H9 (cell line): ENCODE measurements around the gene MEGF9. TPM values are rescaled to one million over a fixed set of nuclear protein-coding genes. Genes with fewer than 3 reads are reported as not detected.

ENCODE experiments used
- DNase-seq: peaks from one replicate; pipeline ENCODE4 v3.0.0-alpha.2; 2017
- H2AFZ ChIP-seq: one replicate; pipeline ENCODE4 v1.6.1; 2013; ENCODE audit warnings: mild to moderate bottlenecking, low read length, control low read depth, moderate library complexity
- H2AK5ac ChIP-seq: 2 replicates; pipeline ENCODE4 v1.6.1; 2013; ENCODE audit warnings: low read length, control low read depth, mixed read lengths; ENCODE audit not compliant: insufficient read length
- H2BK120ac ChIP-seq: one replicate; pipeline ENCODE4 v1.6.1; 2013; ENCODE audit warnings: low read depth, mild to moderate bottlenecking, low read length, control low read depth, inconsistent platforms; ENCODE audit not compliant: poor library complexity, severe bottlenecking
- H2BK12ac ChIP-seq: 2 replicates; pipeline ENCODE4 v1.6.1; 2013; ENCODE audit warnings: low read length, control low read depth, mixed read lengths, low read depth; ENCODE audit not compliant: insufficient read length
- H2BK15ac ChIP-seq: 2 replicates; pipeline ENCODE4 v1.6.1; 2013; ENCODE audit warnings: low read depth, low read length, control low read depth
- H2BK20ac ChIP-seq: one replicate; pipeline ENCODE4 v1.6.1; 2013; ENCODE audit warnings: low read depth, mild to moderate bottlenecking, low read length, control low read depth, inconsistent platforms; ENCODE audit not compliant: poor library complexity, severe bottlenecking
- H2BK5ac ChIP-seq: 2 replicates; pipeline ENCODE4 v1.6.1; 2013; ENCODE audit warnings: low read length, control low read depth, mixed read lengths; ENCODE audit not compliant: insufficient read length
- H3K14ac ChIP-seq: 2 replicates; pipeline ENCODE4 v1.6.1; 2013; ENCODE audit warnings: low read length, control low read depth; ENCODE audit not compliant: insufficient read depth
- H3K18ac ChIP-seq: 2 replicates; pipeline ENCODE4 v1.6.1; 2013; ENCODE audit warnings: low read depth, mild to moderate bottlenecking, mixed read lengths, low read length, control low read depth; ENCODE audit not compliant: insufficient read length
- H3K23ac ChIP-seq: 2 replicates; pipeline ENCODE4 v1.6.1; 2013; ENCODE audit warnings: low read length, control low read depth, mixed read lengths, low read depth; ENCODE audit not compliant: insufficient read length
- H3K23me2 ChIP-seq: 2 replicates; pipeline ENCODE4 v1.6.1; 2013; ENCODE audit warnings: low read depth, mild to moderate bottlenecking, mixed read lengths, low read length, control low read depth; ENCODE audit not compliant: insufficient read length, poor library complexity, severe bottlenecking
- H3K27ac ChIP-seq: 2 replicates; pipeline ENCODE4 v1.5.1; 2013; ENCODE audit warnings: low read length, control low read depth, mixed read lengths, low read depth; ENCODE audit not compliant: insufficient read length
- H3K27me3 ChIP-seq: 2 replicates; pipeline ENCODE4 v1.6.1; 2013; ENCODE audit warnings: low read length, control low read depth, inconsistent platforms; ENCODE audit not compliant: insufficient read depth
- H3K4ac ChIP-seq: 2 replicates; pipeline ENCODE4 v1.6.1; 2013; ENCODE audit warnings: low read depth, mild to moderate bottlenecking, control low read depth, inconsistent platforms, low read length, moderate library complexity
- H3K4me1 ChIP-seq: 2 replicates; pipeline ENCODE4 v1.6.1; 2013; ENCODE audit warnings: low read length, control low read depth, inconsistent platforms; ENCODE audit not compliant: insufficient read depth
- H3K4me2 ChIP-seq: 2 replicates; pipeline ENCODE4 v1.6.1; 2013; ENCODE audit warnings: low read length, control low read depth, mixed read lengths; ENCODE audit not compliant: insufficient read length, insufficient read depth
- H3K56ac ChIP-seq: 2 replicates; pipeline ENCODE4 v1.6.1; 2013; ENCODE audit warnings: low read depth, mild to moderate bottlenecking, mixed read lengths, low read length, control low read depth; ENCODE audit not compliant: insufficient read length
- H3K79me1 ChIP-seq: 2 replicates; pipeline ENCODE4 v1.6.1; 2013; ENCODE audit warnings: low read depth, mild to moderate bottlenecking, moderate library complexity, low read length, control low read depth, inconsistent platforms; ENCODE audit not compliant: insufficient read depth, poor library complexity, severe bottlenecking
- H3K79me2 ChIP-seq: 2 replicates; pipeline ENCODE4 v1.6.1; 2013; ENCODE audit warnings: low read length, control low read depth, inconsistent platforms; ENCODE audit not compliant: insufficient read depth
- H3K9ac ChIP-seq: 2 replicates; pipeline ENCODE4 v1.6.1; 2013; ENCODE audit warnings: low read length, control low read depth, mixed read lengths; ENCODE audit not compliant: insufficient read length; ENCODE audit errors: extremely low read depth
- H3K9me3 ChIP-seq: one replicate; pipeline ENCODE4 v1.6.1; 2013; ENCODE audit warnings: low read depth, low read length, inconsistent platforms; ENCODE audit not compliant: control insufficient read depth
- H3T11ph ChIP-seq: one replicate; pipeline ENCODE4 v1.6.1; 2013; ENCODE audit warnings: mild to moderate bottlenecking, low read length, control low read depth, inconsistent platforms
- H4K20me1 ChIP-seq: one replicate; pipeline ENCODE4 v1.6.1; 2013; ENCODE audit not compliant: control insufficient read depth, insufficient read length, insufficient read depth
- H4K5ac ChIP-seq: 2 replicates; pipeline ENCODE4 v1.6.1; 2013; ENCODE audit warnings: low read depth, mild to moderate bottlenecking, mixed read lengths, low read length, control low read depth; ENCODE audit not compliant: insufficient read length
- H4K8ac ChIP-seq: replicated peaks from 2 replicates; pipeline ENCODE4 v1.6.1; 2013; ENCODE audit warnings: low read length, control low read depth, mixed read lengths, low read depth; ENCODE audit not compliant: insufficient read length
- H4K91ac ChIP-seq: 2 replicates; pipeline ENCODE4 v1.6.1; 2013; ENCODE audit warnings: low read depth, mild to moderate bottlenecking, moderate library complexity, mixed read lengths, low read length, control low read depth; ENCODE audit not compliant: insufficient read length
- H3K27ac Mint-ChIP-seq, 3 experiments: 2 replicates in 2 of 3; 3 replicates in 1 of 3; pipeline ENCODE4 v1.8.0; 2020 to 2021; ENCODE audit warnings: mixed read lengths in 3 of 3, mild to moderate bottlenecking in 1 of 3, moderate library complexity in 1 of 3
- H3K27me3 Mint-ChIP-seq: 2 replicates; pipeline ENCODE4 v1.8.0; 2021; ENCODE audit warnings: low read depth, mild to moderate bottlenecking, moderate library complexity, mixed read lengths
- H3K36me3 Mint-ChIP-seq, 3 experiments: 2 replicates in 2 of 3; 3 replicates in 1 of 3; pipeline ENCODE4 v1.8.0; 2020 to 2021; ENCODE audit warnings: low read depth in 3 of 3, mixed read lengths in 3 of 3; ENCODE audit not compliant: insufficient read depth in 1 of 3
- H3K4me1 Mint-ChIP-seq, 2 experiments: 2 replicates each; pipeline ENCODE4 v1.8.0; 2020; ENCODE audit warnings: mixed read lengths in 2 of 2
- H3K4me3 Mint-ChIP-seq, 2 experiments: 2 replicates in 1 of 2; 3 replicates in 1 of 2; pipeline ENCODE4 v1.8.0; 2020 to 2021; ENCODE audit warnings: mild to moderate bottlenecking in 2 of 2, mixed read lengths in 2 of 2, moderate library complexity in 1 of 2
- H3K9me3 Mint-ChIP-seq, 2 experiments: 2 replicates in 1 of 2; 3 replicates in 1 of 2; pipeline ENCODE4 v1.8.0; 2020; ENCODE audit warnings: mild to moderate bottlenecking in 2 of 2, mixed read lengths in 2 of 2, moderate library complexity in 1 of 2
- total RNA-seq: library from RNA; stranded (reverse); gene quantifications from 2 replicates; pipeline ENCODE4 v1.2.1, GENCODE V29; 2021
- TF ChIP-seq, protein P1 (sequence below): fragments of 200-600 bp; sonication (generic); conservative IDR thresholded peaks from 3 replicates; pipeline ENCODE4 v1.8.0; 2021; ENCODE audit warnings: antibody characterized with exemption, mild to moderate bottlenecking

Gene MEGF9
- total RNA-seq, 1 experiment from 2014 or later: 0.94 TPM

DNA sequence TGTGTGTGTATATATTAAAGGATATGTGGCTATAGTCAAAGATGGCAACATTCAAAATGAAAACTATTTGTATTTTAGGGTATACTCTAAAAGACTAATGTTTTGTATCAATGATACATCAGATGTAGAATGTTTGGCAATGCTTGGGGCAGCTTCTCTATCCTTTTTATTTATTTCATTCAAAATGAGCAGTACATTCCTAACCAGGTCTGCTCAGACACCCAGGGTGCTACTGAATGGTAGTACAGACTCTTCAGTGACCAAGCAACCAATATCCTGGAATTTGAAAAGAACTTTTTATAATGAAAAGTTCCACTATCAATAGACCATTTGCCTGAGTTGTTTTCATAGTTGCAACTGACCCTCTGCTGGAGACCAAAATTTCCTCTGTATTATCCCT lies 23.9 kb downstream of the MEGF9 start:
- Mint-ChIP-seq H3K36me3 (no peaks in the 10 kb centered on the region), H3K9me3 (peaks cover 0 to 3% of the 10 kb centered on the region in 2 experiments; a peak in 1 of 5 replicates), H3K4me1 (peaks cover 12 to 14% of the 10 kb centered on the region in 2 experiments), H3K27me3 (no peaks in the 10 kb centered on the region; the same call in none of the 2 replicates), H3K4me3 (no peak overlapping the region), H3K27ac (no peak overlapping the region)
- peaks cover 64% of the 10 kb centered on the region for H3K27me3 ChIP-seq
- H4K20me1 ChIP-seq: no peaks in the 10 kb centered on the region
- no peak overlapping the region for H3K14ac ChIP-seq
- DNase-seq: no peak
- H3K4me2 ChIP-seq: no peak overlapping the region
- H3K27ac ChIP-seq: no peak overlapping the region
- H2BK5ac ChIP-seq: no peak overlapping the region
- no peaks in the 10 kb centered on the region for H3K9me3 ChIP-seq
- TF ChIP-seq, protein P1, sequence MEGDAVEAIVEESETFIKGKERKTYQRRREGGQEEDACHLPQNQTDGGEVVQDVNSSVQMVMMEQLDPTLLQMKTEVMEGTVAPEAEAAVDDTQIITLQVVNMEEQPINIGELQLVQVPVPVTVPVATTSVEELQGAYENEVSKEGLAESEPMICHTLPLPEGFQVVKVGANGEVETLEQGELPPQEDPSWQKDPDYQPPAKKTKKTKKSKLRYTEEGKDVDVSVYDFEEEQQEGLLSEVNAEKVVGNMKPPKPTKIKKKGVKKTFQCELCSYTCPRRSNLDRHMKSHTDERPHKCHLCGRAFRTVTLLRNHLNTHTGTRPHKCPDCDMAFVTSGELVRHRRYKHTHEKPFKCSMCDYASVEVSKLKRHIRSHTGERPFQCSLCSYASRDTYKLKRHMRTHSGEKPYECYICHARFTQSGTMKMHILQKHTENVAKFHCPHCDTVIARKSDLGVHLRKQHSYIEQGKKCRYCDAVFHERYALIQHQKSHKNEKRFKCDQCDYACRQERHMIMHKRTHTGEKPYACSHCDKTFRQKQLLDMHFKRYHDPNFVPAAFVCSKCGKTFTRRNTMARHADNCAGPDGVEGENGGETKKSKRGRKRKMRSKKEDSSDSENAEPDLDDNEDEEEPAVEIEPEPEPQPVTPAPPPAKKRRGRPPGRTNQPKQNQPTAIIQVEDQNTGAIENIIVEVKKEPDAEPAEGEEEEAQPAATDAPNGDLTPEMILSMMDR: no peak
- no peak overlapping the region for H4K5ac ChIP-seq
- H3K4ac ChIP-seq: no peak overlapping the region
- H2BK20ac ChIP-seq: no peak overlapping the region
- no peak overlapping the region for H3K18ac ChIP-seq
- H3K79me2 ChIP-seq: no peaks in the 10 kb centered on the region
- H2BK15ac ChIP-seq: no peak overlapping the region
- no peak overlapping the region for H3T11ph ChIP-seq
- H3K79me1 ChIP-seq: no peaks in the 10 kb centered on the region
- no peak overlapping the region for H4K8ac ChIP-seq
- H4K91ac ChIP-seq: no peak overlapping the region
- no peak overlapping the region for H3K9ac ChIP-seq
- no peak overlapping the region for H2AK5ac ChIP-seq
- no peaks in the 10 kb centered on the region for H3K23me2 ChIP-seq
- no peak overlapping the region for H2BK12ac ChIP-seq
- no peak overlapping the region for H2BK120ac ChIP-seq
- H3K56ac ChIP-seq: no peak overlapping the region
- H3K4me1 ChIP-seq: peaks cover 3% of the 10 kb centered on the region; the same call in 1 of the 2 replicates
- H2AFZ ChIP-seq: no peak overlapping the region
- no peak overlapping the region for H3K23ac ChIP-seq
